Medulla oblongata (tissue), 1 donor: Measurements from ENCODE around the gene FECH.

Experiments used
- DNase-seq: peaks from one replicate; pipeline ENCODE4 v3.0.0-alpha.2; 2015; ENCODE audit errors: extremely low spot score

The FECH gene

GRCh38 chr18:57581301-57581934 is 5.1 kb downstream of the FECH start:
- DNase-seq: peak; percentile 77

DNA sequence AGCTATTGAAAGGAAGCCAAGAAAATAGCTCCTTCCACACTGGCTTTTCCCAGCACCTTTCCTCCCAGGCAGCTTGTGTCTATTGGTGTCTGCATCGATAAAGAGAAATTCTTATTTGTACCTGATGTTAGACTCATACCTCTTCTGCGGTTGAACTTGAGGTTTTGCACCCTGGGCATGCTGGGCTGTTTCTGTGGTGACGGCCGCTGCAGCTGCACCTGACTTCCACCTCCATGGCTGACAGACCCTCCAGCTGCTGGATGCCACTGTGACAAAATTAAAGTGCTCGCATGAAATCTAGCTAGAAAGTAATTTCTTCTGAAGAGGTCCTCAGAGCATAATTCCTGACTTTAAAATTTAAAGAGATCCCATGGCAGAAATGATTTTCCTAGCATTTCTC is 6.6 kb downstream of the FECH start:
- DNase-seq: no peak

- no peak for DNase-seq
These were observed 10.2 kb downstream of the FECH start for GRCh38 chr18:57576316-57576715.

- DNase-seq: no peak
These were observed 11.0 kb downstream of the FECH start for GRCh38 chr18:57575542-57575941.

DNA sequence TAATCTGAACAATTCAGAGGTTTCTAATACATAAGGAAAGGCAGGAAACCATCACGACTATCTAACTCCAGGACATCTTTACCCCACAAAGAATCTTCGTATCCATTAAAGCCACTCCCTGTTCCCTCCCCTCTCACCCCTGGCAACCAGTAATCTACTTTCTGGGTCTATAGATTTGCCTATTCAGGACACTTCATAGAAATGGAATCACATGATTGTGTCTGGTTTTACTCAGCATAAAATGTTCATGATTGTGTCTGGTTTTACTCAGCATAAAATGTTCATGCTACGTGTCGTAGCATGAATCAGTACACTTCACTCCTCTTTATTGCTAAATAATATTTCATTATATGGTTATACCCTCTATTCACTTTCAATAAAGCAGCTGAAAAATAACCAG is 11.6 kb downstream of the FECH start:
- no peak for DNase-seq

DNA sequence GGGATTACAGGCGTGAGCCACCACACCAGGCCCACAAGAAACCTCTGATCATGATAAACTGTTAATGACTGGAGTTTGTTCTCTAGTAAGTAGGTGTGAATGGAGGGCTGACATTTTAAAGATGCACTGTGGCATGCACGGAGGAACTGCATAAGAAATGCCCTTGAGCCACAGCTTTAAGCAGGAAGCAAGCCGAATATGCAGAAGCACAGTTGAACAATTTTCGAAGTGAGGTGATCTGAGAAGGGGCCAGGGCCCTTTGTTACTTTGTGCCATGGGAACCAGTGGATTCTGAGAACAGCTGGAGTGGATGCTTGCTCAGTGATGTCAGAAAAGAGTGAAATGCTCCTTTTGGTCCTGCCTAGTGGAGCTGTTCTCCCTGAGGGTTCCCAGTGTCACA is 16.3 kb downstream of the FECH start:
- no peak for DNase-seq

GRCh38 chr18:57569133-57569532 is 17.4 kb downstream of the FECH start:
- no peak for DNase-seq

DNA sequence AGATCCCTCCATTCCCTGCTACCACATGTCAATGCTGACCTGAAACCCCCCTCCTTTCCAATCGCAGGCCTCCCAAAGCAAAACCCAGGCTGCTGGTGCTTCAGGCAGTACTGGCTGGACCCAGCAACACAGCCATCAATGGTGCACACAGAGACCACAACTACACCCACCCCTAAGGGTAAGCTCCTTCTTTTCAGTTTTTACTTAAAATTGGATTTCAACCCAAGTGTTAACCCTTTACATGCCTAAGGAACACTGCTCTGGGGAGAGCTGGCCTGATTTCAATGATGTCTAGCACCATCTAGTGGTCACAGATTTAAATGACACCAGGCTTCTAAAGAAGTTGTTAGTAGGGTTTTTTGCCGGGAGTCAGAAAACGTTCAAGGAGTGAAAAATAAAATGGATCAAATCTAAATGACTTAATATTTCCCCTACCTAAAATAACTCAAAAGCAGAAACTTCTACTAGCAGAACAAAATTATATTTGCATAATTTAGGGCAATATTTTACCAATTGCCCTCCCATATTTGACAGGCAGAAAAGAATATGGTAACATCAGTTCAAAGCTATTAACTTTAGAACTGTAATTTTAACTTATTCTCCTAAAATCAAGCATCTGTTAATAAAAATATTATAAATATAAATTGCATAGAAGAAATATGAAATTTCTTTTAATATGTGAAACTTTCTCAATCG is 24.6 kb downstream of the FECH start:
- peak; percentile 68 for DNase-seq

GRCh38 chr18:57561261-57561660 is 25.2 kb downstream of the FECH start:
- DNase-seq: no peak

GRCh38 chr18:57559314-57559713 is 27.2 kb downstream of the FECH start:
- no peak for DNase-seq

GRCh38 chr18:57555134-57555533 is 31.4 kb downstream of the FECH start:
- peak; percentile 51 for DNase-seq

GRCh38 chr18:57550510-57550909 is 36.0 kb downstream of the FECH start:
- DNase-seq: no peak

DNA sequence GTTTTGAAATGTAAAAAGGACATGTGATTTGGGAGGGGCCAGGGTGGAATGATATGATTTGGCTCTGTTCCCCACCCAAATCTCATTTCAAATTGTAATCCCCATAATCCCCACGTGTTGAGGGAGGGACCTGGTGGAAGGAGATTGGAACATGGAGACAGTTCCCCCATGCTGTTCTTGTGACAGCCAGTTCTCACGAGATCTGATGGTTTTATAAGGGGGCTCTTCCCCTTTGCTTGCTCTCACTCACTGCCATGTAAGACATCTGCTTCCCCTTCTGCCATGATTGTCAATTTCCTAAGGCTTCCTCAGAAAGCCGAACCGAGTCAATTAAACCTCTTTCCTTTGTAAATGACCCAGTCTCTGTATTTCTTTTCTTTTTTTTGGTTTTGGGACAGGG is 39.2 kb downstream of the FECH start:
- no peak for DNase-seq

DNA sequence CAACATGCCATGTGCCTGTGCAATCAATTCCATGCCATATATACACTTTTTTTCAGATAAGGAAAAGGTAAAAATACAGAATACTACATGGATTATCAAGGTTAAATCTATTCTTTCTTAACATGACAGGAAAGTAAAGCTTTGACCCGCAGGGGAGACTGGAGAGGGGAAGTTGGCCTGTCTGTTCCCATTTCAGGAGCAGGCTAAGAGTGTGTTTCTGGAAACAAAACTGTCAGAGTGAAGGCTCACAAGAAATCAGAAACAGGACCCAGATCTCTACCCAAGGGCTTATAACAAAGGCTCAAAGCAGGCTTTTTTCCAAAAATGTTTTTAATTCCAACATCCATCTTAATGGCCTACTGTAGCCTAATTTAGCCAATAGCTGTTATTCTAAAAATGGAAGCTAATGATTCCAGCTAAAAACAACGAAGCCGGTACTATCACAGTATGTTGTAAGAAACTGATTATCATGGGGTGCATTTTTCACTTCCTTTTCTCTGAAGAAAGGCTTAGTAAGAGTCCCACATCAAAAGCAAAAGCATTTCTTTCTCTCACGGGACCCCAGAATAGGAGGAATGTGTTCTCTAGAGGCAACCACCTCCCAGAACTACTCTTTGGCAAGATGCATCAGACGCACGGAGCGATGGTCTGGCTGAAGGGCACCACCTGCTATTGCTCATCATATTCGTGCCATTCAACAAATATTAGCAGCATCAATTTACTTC is 41.4 kb downstream of the FECH start:
- peak; percentile 52 for DNase-seq

- DNase-seq: no peak
These were observed 42.9 kb downstream of the FECH start for GRCh38 chr18:57543560-57543959.

GRCh38 chr18:57542812-57543427 is 43.6 kb downstream of the FECH start:
- no peak for DNase-seq

DNA sequence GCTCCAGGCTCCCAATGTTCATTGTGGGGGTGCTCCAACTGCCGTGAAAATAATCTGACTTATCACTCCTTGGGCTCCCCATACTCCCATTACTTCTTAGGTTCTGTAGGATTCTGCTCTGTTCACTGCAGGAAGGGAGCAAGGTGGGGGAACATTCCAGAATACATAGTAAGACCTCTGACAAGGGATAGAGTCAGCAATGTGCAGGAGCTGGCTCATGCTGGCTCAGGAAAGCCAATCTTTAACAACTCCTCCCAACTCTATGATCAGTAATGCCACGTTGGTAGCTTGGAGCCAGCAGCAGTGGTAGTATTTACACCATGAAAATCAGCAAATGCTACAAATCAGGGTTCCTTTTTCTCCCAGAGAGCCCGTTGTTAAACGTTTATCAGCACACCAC is 44.4 kb downstream of the FECH start:
- no peak for DNase-seq

GRCh38 chr18:57539702-57540101 is 46.8 kb downstream of the FECH start:
- no peak for DNase-seq

GRCh38 chr18:57538614-57539013 is 47.9 kb downstream of the FECH start:
- no peak for DNase-seq

DNA sequence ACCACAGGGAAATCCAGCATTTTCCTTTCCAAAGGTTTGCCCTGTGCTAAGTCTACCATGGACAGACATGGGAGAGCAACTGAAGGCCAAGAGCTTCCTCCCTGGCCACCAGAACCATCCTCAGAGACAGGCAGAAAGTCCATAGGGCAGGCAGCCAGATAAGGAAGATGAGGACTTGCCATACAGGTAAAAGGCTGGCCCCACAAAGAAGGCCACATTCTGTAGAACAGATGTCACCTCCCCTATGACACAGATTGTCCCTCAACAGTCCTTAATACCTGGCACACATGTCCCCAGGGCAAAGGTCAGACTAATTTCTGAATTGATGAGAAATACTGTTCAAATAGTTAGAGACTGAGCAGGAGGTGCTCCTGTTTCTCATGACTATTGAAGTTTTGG is 52.0 kb downstream of the FECH start:
- DNase-seq: no peak

GRCh38 chr18:57533868-57534510 is 52.5 kb downstream of the FECH start:
- no peak for DNase-seq
